ENCODE data around the gene GRIP1.

Gene GRIP1

GRCh38 chr12:66453120-66453519, 225.8 kb downstream of the GRIP1 start:
- no peak for DNase-seq (ENCODE audit: low spot score)

- no peak for DNase-seq (ENCODE audit: low spot score)
Measured at GRCh38 chr12:66449531-66449930, 229.3 kb downstream of the GRIP1 start.

- DNase-seq (ENCODE audit: low spot score): no peak
Measured at GRCh38 chr12:66447643-66448042, 231.2 kb downstream of the GRIP1 start.

- DNase-seq (ENCODE audit: low spot score): no peak
Measured at GRCh38 chr12:66446276-66446675, 232.6 kb downstream of the GRIP1 start.

- DNase-seq (ENCODE audit: low spot score): no peak
Measured at GRCh38 chr12:66441905-66442559, 236.8 kb downstream of the GRIP1 start.

GRCh38 chr12:66438601-66439000, 240.3 kb downstream of the GRIP1 start:
- no peak for DNase-seq (ENCODE audit: low spot score)

- DNase-seq (ENCODE audit: low spot score): no peak
Measured at GRCh38 chr12:66430106-66430505, 248.8 kb downstream of the GRIP1 start.

- DNase-seq (ENCODE audit: low spot score): no peak
Measured at GRCh38 chr12:66428870-66429269, 250.0 kb downstream of the GRIP1 start.

- no peak for DNase-seq (ENCODE audit: low spot score)
Measured at GRCh38 chr12:66428261-66428660, 250.6 kb downstream of the GRIP1 start.

- DNase-seq (ENCODE audit: low spot score): no peak
Measured at GRCh38 chr12:66426696-66427095, 252.2 kb downstream of the GRIP1 start.

- no peak for DNase-seq (ENCODE audit: low spot score)
Measured at GRCh38 chr12:66423266-66423665, 255.6 kb downstream of the GRIP1 start.

- no peak for DNase-seq (ENCODE audit: low spot score)
Measured at GRCh38 chr12:66418908-66419307, 260.0 kb downstream of the GRIP1 start.

- DNase-seq (ENCODE audit: low spot score): no peak
Measured at GRCh38 chr12:66417217-66417616, 261.7 kb downstream of the GRIP1 start.

- DNase-seq (ENCODE audit: low spot score): peak; percentile 53
Measured at GRCh38 chr12:66409195-66409871, 269.5 kb downstream of the GRIP1 start.

GRCh38 chr12:66405395-66405794, 273.5 kb downstream of the GRIP1 start:
- no peak for DNase-seq (ENCODE audit: low spot score)

- DNase-seq (ENCODE audit: low spot score): no peak
Measured at GRCh38 chr12:66403746-66404145, 275.1 kb downstream of the GRIP1 start.

GRCh38 chr12:66399911-66400306, 279.0 kb downstream of the GRIP1 start:
- DNase-seq (ENCODE audit: low spot score): no peak

GRCh38 chr12:66398931-66399910, 279.7 kb downstream of the GRIP1 start:
- DNase-seq (ENCODE audit: low spot score): no peak

GRCh38 chr12:66397574-66398290, 281.1 kb downstream of the GRIP1 start:
- no peak for DNase-seq (ENCODE audit: low spot score)

GRCh38 chr12:66393890-66394289, 285.0 kb downstream of the GRIP1 start:
- no peak for DNase-seq (ENCODE audit: low spot score)

- DNase-seq (ENCODE audit: low spot score): no peak
Measured at GRCh38 chr12:66392266-66392915, 286.5 kb downstream of the GRIP1 start.
